HG02970 (cell line): ENCODE data around the gene CXCL17.

Experiments used
- ATAC-seq: cut with Tn5 transposase; IDR thresholded peaks from one replicate; pipeline ENCODE4 v1.9.1; 2021; ENCODE audit warnings: mild to moderate bottlenecking, moderate library complexity, moderate number of reproducible peaks; ENCODE audit not compliant: unreplicated experiment, low FRiP score

The CXCL17 gene

DNA sequence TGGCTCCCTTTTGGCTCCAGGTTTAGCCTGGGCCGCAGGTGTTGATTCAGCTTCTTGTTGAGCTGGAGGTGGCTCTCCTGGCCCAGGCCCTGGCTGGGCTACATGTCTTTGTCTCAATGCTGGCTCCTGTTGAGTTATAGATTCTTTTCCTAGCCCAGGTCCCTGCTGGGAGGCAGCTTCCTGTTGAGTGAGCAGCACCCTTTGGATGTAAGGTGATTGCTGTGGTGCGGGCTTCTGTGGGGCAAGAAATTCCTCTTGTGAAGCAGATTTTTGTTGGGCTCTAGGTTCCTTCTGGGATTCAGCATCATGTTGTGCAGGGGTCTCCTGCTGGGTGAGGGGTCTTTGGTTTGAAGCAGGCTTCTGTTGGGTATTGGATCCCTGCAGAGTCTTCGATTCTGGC is 16.1 kb downstream of the CXCL17 start:
- ATAC-seq, result no peak

DNA sequence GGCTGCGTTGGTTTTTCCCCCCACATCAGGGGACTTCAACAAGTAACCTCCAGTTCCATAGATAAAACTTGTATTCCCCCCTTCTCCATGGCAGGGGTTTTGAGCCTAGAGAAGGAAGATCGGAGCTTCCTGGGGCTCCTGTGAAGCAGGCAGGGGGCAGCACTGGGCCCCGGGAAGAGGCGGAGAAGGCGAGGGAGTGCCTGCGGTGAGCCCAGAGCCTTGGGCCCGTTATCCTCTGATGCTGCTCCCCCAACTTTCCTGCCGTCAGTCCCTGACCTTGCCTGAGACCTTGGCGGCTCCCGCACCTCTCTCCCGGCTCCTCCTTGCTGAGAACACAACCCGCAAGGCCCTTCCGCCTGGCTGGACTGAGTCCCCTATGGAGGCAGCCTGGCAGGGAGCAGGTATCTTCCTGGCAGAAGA is 18.0 kb downstream of the CXCL17 start:
- no peak for ATAC-seq

DNA sequence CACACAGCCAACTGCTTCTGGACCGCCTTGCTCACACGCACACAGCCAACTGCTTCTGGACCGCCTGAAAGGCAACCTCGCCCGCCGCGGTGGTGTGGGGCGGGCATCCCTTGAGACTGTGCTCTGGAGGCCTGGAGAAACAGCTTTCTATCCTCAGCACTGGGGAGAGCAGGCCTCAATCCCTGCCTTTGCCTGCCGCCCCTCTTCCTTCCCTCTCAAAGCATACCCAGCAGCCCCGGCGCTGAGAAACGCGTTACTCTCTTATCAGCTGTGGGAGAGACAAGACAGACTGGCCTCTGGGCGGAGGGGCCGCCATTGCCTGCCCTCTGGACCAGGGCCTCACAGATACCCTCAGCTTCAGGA is 18.4 kb downstream of the CXCL17 start:
- ATAC-seq, result no peak

DNA sequence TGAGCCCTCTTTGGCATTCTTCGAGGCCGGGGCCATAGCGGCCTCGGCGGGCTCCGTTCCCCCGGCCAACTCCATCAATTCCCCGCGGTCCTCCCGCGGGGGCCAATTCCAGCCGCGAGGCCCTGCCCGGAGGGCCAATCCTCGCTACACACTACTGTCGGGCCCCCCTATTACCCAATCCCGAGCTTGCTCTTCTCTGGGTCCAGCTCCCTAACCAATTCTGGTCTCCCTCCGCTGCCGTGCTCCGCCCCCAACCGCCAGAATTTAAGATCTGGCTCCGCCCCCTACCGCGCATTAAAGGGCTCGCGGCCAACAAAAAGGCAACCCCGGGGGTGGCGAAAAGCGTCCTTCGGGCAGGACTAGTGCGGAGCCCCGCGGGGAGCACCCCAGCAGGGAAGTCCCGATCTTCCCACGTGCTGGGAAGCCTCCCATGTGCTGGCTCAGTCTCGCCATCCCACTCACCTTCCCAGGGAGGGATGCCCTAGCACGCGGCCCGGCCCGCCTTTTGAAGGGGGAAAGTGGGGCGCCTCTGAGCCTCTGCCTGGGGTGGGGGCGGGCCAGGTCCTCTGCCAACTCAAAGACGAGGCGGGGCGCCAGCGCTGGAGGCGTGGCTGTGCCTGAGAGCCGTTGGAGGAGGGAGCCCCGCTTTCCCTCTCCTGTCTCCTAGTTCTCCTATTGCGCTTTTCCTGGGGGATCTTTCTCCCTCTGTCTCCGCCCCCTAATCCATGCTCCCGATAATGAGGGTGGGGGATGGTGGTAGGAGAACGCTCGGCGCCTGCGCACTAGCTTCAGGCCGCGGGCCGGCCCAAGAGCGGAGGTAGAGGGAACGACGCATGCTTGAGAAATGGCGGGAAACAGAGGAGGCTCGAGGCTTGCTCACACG is 19.0 kb downstream of the CXCL17 start:
- ATAC-seq, result peak; percentile 70

GRCh38 chr19:42422901-42423461 is 19.8 kb downstream of the CXCL17 start:
- peak; percentile 40 for ATAC-seq

DNA sequence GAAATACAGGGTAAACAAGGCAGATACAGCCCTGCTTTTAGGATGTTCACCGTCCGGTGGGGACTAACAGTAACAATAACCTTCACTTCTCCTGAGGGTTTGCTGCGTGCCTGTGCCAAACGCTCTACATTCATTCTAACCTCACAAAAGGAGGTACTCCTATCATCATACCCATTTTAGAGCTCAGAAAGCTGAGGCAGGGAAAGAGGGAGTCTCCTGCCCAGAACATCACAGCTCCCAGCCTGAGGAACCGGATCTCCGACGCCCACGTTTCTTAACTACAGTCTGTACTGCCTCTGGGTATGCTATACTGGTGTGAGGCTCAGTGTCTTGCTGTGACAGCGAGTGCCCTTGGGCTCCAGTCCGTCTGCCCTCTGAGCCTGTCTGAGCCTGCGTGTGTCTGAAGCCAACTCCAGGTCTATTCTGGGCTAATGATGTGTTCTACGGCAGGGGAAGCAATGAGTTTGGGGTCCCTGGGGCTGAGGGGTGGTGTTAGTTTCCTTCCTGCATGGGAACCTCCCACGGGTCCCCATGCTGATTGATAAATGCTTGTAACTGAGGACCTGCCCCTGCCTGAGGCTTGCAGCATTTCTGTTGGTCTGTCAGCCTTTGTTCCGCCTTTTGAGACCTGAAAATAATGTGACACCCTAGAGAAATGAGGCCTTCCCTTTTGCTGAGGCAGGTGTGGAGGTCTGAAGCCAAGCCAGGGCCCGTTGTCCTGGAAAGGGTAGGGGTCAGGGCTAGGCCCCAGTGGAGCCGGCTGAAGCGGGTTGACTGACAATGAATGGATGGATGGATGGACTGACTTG is 20.4 kb downstream of the CXCL17 start:
- ATAC-seq, result no peak

- ATAC-seq, result no peak
Observed at GRCh38 chr19:42421591-42422031, 21.1 kb downstream of the CXCL17 start.

DNA sequence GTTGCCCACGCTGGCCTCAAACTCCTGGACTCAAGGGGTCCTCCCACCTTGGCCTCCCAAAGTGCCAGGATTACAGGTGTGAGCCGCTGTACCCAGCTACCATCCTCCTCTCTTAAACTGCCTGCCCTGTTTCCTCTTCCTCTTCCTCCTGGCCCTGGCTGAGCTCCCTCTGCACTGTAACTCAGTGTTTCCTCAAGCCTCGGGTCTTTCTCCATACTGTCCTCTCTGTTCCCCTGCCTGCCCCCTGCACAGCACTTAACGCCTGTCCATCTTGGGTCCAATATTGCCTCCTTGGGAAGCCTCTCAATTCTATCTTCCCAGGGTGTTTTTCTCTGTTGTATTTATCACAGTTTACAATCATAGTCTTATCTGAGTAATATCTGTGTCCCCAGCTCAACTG is 21.6 kb downstream of the CXCL17 start:
- no peak for ATAC-seq

DNA sequence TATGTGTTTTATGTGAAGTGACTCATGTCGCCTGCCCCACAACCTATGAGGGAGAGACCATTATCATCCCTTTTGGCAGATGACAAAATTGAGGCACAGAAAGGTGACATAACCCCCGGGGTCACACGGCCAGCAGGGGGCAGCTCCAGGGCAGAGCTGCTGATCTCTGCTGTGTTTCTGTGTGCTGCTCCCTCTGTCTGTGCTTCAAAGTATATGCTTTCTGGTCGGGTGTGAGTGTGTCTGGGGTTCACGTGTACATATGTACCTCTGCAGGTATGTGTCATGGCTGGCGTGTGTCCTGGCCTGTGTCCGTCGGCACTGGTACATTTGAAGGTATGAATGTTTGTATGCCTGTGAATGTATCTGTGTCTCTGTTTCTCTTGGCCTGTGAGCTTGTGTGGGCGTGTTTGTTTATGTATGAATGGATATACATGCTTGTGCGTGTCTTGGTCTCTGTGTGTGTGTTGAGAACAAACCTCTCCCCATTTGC is 22.6 kb downstream of the CXCL17 start:
- no peak for ATAC-seq

- no peak for ATAC-seq
Observed at GRCh38 chr19:42419309-42419708, 23.4 kb downstream of the CXCL17 start.

GRCh38 chr19:42412661-42413076 is 30.1 kb downstream of the CXCL17 start:
- no peak for ATAC-seq

GRCh38 chr19:42412227-42412626 is 30.5 kb downstream of the CXCL17 start:
- ATAC-seq, result no peak

DNA sequence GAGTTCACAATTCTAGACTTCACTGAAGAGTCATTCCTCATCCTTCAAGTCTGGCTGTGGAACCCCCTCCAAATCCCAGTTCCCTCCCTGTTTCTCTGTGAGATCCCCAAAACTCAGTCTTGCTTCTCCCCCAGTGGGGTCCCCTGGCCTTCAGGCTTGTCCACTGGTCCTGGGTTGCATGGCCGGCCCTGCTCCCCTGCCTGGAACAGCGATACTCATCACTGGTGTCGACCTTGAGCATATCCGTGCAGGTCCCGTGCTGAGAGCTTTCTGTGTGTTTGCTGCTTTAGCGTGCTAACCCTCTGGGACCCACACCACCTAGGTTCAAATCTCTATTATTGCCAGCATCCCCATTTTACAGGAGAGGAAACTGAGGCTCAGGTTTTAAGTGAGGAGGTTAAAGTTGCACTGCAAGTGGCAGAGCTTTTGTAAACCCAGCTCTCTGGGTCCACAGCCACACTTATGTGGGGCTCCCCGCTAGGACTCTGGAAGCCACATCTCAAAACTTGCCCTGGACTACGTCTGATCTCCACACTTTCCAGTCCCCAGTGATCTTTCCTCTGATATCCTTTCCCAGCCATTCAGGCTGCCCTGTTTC is 31.1 kb downstream of the CXCL17 start:
- no peak for ATAC-seq

GRCh38 chr19:42410371-42410770 is 32.4 kb downstream of the CXCL17 start:
- ATAC-seq, result no peak

DNA sequence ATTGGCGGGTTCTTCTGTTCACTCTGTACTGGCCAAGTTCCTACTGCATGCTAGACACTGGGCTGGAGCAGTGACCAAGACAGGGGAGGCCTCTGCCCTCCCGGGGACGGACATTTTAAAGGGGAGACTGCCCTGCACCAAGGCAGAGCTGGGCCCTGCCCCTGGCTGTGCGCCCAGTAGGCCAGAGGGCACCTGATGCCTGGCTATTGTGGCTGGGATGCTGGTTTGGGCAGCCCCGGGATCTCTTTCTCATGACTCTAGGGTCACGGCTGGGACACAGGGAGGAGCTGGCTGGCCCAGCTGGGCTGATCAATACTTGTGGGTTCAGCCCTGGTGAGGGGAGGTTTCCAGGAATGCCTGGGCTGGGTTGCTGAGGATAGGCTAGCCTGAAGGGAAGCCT is 33.3 kb downstream of the CXCL17 start:
- ATAC-seq, result no peak

- ATAC-seq, result no peak
Observed at GRCh38 chr19:42407816-42408175, 35.0 kb downstream of the CXCL17 start.

DNA sequence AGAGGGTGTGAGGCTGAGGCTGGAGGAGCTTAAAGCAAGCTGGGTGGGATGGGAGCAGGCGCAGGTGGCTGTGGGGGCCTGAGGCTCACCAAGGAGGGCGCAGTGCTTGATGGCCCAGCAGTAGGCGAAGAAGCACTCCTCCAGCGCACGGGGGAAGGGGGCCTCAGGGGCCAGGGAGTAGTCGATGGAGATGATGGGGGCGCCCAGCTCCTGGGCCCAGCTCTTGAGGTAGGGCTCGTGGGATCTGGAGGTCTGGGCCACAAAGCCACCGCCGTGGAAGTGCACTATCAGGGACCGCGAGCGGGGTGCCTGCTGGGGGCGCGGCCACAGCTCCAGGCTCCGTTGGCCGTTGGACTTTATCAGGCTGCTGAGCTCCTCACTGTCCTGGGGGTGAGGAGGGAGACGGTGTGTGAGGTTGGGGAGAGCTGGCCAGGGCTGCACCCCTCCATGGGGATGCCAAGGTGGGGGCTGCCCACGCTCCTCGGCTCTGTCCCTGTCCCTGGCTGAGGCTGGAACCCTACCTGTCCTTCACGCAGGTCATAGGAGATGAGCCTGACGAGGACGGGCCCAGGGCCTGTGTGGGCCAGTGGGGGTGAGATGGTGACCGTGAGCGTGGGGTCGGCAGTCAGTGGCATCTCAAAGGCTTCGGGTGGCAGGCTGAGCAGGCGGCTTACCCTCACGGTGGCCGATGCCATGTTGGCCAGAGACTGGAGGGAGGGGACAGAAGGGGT is 35.5 kb downstream of the CXCL17 start:
- ATAC-seq, result no peak

DNA sequence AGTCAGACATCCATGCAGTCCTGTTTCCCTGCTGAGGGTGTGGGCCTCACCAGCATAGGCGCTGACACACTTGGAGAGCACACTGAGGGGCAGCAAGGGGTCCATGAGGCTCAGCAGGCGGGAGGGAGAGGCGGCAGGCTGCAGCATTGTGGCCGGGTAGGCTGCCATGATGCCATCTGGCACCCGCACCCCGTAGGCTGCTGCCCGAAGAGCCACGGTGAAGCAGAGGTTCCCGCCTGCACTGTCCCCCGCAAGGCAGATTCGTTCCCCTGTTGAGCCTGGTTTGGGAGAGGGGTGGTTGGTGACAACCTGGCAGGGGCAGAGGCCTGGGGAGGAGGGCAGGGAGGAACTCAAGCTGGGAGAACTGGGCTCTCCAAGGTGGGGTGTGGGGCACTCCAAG is 36.6 kb downstream of the CXCL17 start:
- ATAC-seq, result no peak

GRCh38 chr19:42403586-42403985 is 39.2 kb downstream of the CXCL17 start:
- no peak for ATAC-seq
